BE2C (cell line): ENCODE data around the gene AFMID.

ENCODE experiments used
- DNase-seq: peaks from one replicate; pipeline ENCODE4 v3.0.0-alpha.2; 2020
- H3K27me3 ChIP-seq: fragments of 250-450 bp; sonication (Bioruptor Pico); 2 replicates; pipeline ENCODE4 v1.5.1; 2020; ENCODE audit warnings: mild to moderate bottlenecking
- H3K36me3 ChIP-seq: fragments of 250-450 bp; sonication (Bioruptor Pico); 2 replicates; pipeline ENCODE4 v1.5.1; 2020; ENCODE audit warnings: mild to moderate bottlenecking
- H3K4me1 ChIP-seq: fragments of 250-450 bp; sonication (Bioruptor Pico); 2 replicates; pipeline ENCODE4 v1.5.1; 2020
- H3K4me3 ChIP-seq: 2 replicates; pipeline ENCODE4 v1.5.1; 2011; ENCODE audit warnings: low read depth, low read length
- H3K9me3 ChIP-seq: fragments of 250-450 bp; sonication (Bioruptor Pico); 2 replicates; pipeline ENCODE4 v1.5.1; 2020
- CTCF ChIP-seq: IDR thresholded peaks from 2 replicates; pipeline ENCODE4 v1.5.1; 2012; ENCODE audit warnings: mild to moderate bottlenecking, low read depth, low read length

AFMID gene

GRCh38 chr17:78151514-78152008, 35.6 kb upstream of the AFMID start:
- no peaks in the 10 kb centered on the region for H3K4me1 ChIP-seq
- no peak for DNase-seq
- no peak overlapping the region for H3K4me3 ChIP-seq
- no peaks in the 10 kb centered on the region for H3K9me3 ChIP-seq
- H3K27me3 ChIP-seq: no peaks in the 10 kb centered on the region
- H3K36me3 ChIP-seq: no peaks in the 10 kb centered on the region
- TF ChIP-seq CTCF: no peak

GRCh38 chr17:78154903-78155811, 32.0 kb upstream of the AFMID start:
- no peaks in the 10 kb centered on the region for H3K27me3 ChIP-seq
- no peak overlapping the region for H3K4me3 ChIP-seq
- no peaks in the 10 kb centered on the region for H3K36me3 ChIP-seq
- no peaks in the 10 kb centered on the region for H3K9me3 ChIP-seq
- no peak for TF ChIP-seq CTCF
- no peaks in the 10 kb centered on the region for H3K4me1 ChIP-seq
- DNase-seq: no peak

GRCh38 chr17:78159575-78160158, 27.5 kb upstream of the AFMID start:
- H3K27me3 ChIP-seq: no peaks in the 10 kb centered on the region
- TF ChIP-seq CTCF: no peak
- H3K9me3 ChIP-seq: no peaks in the 10 kb centered on the region
- H3K36me3 ChIP-seq: no peaks in the 10 kb centered on the region
- DNase-seq: no peak
- no peaks in the 10 kb centered on the region for H3K4me1 ChIP-seq
- no peak overlapping the region for H3K4me3 ChIP-seq

- Histone ChIP-seq H3K4me1 (no peaks in the 10 kb centered on the region), H3K4me3 (no peak overlapping the region), H3K36me3 (no peaks in the 10 kb centered on the region), H3K27me3 (no peaks in the 10 kb centered on the region), H3K9me3 (no peaks in the 10 kb centered on the region)
- TF ChIP-seq CTCF: no peak
- DNase-seq: no peak
Measured at GRCh38 chr17:78163881-78164747, 23.0 kb upstream of the AFMID start.

GRCh38 chr17:78164748-78165607, 22.2 kb upstream of the AFMID start:
- DNase-seq: no peak
- no peaks in the 10 kb centered on the region for H3K9me3 ChIP-seq
- H3K4me1 ChIP-seq: no peaks in the 10 kb centered on the region
- H3K4me3 ChIP-seq: no peak overlapping the region
- H3K27me3 ChIP-seq: no peaks in the 10 kb centered on the region
- TF ChIP-seq CTCF: no peak
- H3K36me3 ChIP-seq: no peaks in the 10 kb centered on the region
